ENCODE data around the gene RNF215.
"Not testable (repeated sequence)": the region's sequence is repeated elsewhere in the genome, so short reads cannot be mapped to it uniquely, and the experiment has no call there.

RNF215 gene

DNA sequence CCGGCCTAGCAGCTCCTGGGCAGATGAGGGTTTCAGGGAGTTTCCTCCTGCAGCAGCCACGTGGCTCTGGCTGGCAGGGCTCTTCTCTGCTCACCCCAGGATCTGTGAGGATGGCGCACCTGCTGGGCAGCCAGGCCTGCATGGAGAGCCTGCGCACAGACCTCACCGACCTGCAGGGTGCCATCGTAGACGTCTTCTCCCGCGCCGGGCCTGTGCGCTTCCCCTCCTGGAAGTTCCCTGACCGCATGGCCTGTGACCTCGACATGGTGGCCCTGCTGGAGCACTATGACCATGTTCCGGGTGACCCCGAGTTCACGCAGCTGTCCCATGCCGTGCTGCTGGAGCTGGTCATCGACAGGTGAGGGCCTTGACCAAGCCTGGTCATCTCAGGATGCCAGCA, 21.3 kb downstream of the RNF215 start:
- no peak for DNase-seq

DNA sequence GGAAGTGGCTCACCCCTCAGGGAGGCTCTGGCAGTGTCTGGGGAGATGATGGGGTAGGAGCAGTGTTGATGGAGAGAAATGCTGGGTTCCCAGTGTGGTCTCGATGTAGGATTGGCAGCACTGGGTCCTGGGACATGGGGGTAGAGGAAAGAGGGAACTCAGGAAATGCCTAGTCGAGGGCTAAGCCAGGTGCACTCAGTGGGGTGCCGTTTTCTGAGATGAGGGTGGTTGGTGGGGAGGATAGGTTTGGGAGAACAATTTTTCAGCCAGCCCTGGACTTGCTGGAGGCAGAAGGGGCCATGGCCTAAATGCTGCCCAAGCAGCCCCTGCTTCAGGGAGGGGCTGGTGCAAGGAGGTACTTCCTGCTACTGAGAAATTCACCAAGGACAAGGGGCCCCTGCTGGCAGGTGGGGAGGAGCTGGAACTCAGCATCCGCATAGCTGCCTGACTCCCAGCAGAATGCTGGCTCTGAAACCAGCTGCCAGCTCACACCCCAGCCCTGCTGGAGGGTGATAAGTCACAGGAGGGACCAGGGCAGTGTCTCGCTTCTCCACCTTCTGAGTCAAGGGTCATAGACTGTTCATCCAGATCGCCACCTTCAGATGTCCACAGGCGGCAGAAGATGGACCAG, 24.4 kb downstream of the RNF215 start:
- no peak for DNase-seq

DNA sequence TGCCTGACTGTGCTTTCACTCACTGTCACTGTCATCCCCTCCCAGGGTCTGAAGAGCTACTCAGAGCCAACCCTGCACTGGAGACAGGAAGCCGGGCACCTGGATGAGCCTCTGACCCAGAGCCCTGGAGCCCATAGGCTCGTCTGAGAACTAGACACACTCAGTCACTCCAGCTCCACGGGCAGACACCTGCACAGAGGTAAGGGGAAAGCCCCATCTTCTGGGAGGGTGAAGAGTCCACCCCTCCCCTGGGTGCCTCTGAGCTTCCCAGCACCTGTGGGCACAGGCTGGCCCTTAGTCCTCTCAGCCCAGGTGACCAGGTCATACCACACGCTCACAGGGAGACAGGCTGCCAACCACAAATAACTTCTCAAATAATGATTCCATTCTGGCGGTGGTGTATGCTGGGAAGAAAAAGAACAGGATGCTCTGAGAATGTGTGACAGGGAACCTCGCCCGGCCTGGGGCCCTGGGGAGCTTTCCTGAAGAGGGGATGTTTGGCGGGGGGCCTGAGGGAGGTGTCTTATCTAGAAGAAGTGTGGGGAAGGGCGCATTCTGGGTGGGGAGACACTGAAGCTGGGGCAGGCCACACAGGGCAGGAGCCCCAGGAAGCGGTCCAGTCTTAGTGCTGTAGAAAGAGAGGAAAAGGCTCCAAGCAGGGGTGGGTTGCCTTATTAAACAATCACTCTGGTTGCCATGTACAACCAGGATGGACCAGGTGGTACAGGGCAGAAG, 25.1 kb downstream of the RNF215 start:
- DNase-seq: no peak

DNA sequence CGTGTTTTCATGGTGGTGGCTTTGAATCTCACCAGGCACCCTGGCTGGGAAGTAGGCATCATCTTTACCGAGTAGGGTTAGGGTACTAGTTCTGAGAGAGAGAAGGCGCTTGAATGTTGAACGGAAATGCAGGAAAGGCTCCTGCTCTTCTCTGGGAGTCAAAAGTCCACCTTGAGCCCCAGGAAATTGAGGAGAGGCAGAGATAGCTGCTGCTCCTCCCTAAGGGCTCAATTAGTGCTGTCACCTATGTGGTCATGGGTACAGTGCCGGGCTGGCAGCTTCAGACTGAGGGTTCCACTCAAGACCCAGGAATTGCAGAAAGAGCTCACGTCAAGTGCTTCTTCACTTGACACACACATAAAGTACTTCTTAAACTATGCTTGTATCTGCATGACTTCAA, 28.7 kb downstream of the RNF215 start:
- no peak for DNase-seq

DNA sequence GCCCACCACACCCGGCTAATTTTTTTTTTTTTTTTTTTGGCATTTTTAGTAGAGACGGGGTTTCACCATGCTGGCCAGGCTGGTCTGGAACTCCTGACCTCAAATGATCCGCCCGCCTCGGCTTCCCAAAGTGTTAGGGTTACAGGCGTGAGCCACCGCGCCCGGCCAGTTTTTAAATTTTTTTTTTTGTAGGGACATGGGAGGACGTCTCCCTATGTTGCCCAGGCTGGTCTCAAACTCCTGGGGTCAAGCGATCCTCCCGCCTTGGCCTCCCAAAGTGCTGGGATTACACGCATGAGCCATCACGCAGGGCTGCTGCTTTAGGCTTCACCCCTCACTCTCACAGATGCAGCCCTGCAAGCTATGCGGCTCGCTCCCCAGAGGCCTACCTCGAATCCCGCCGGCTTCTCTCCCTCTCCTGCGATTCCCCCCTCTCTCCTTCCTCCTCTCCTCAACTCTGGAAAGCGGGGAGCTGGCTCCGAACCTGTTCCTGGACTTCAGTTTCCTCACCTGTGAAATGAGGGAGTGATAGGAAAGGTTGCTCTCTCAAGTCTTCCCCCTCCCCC, 29.5 kb downstream of the RNF215 start:
- DNase-seq: no peak

DNA sequence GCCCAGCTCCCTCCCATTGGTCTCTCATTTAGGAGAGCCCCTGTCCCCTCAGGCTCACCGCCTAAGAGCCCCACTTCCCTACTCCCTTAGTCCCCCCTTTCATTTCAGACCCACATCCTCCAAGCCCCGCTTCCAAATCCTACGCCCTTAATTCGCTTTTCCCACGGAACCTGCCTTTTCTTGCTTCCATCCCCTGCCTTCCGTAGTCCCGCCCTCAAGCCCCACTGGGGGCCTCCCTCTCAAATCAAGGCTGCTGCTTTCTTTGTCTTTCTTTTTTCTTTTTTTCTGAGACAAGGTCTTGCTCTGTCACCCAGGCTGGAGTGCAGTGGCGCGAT, 30.0 kb downstream of the RNF215 start:
- no peak for DNase-seq

DNA sequence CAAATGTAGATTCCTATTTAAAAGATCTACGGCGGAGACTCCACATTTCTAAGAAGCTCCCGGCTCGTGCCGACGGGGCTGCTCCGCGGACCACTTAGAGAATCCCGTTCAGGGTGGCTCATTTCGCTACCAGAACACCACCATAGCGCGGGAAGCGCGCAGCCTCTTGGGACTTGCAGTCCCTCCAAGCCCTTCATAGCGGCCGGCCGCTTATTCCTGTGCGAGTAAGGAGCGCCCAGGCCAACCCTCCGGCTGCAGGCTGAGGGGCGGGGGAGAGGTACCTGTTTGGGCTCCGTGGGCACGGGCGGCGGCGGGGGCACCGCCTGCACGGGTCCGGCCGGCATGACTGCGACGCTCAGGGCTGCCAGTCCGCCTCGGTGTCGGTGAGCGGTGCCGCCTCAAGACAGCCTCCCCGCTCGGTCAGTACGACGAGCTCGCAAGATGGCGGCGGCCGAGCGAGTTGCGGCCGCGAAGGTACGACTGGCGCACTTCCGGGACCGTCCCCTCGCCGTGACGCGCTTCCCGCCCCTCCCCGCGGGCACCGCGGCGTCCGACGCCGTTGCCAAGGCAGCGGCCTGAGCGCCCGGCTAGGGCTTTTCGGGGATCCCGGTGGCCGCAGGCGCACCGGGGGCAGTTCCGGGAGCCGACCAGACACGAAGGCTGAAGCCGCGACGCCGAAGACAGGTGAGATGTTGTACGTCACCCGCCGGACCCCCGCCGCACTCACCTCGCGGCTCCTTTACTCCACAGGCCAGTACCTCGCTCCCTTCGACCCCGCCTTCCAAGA, 30.6 kb downstream of the RNF215 start, which contains the start of the genes CCDC157 and SF3A1:
CCDC157 (plus strand) TSS at position 559 of the 787 bp plus-strand sequence. CDS start 8,994 bp downstream, outside the sequence.
SF3A1 (minus strand) TSS at position 446 of the 787 bp plus-strand sequence; CDS start at position 344, 102 bp downstream.
- DNase-seq: peak; percentile 36 to 94 (median 85)

DNA sequence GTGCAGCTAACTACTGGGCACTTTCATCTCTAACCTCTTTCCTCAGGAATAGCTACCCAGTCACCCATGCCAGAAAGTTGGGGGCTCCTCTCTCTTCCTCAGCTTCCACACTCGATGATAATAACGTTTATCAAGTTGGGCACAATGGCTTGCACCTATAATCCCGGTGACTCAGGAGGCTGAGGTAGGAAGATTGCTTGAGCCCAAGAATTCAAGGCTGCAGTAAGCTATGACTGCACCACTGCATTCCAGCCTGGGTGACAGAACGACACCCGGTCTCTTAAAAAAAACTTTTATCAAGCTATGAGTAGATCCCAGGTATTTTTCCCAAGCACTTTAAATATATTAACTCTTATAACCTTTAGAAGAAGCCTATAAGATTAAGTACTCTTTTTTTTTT, 32.6 kb downstream of the RNF215 start:
- no peak for DNase-seq

DNA sequence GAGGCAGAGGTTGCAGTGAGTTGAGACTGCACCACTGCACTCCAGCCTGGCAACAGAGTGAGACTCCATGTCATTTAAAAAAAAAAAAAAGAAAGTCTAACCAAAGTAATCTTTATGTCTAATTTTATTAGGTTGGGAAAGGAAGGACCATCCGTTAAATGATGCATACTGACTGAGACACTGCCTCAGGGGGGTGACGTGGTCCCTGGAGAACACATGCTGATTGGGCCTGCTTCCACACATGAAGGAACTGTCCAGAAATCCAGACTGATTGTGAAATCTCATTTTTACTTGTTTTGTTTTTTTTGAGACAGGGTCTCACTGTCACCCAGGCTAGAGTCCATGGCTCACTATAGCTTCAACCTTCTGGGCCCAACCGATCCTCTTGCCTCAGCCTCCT, 36.0 kb downstream of the RNF215 start:
- DNase-seq: no peak

DNA sequence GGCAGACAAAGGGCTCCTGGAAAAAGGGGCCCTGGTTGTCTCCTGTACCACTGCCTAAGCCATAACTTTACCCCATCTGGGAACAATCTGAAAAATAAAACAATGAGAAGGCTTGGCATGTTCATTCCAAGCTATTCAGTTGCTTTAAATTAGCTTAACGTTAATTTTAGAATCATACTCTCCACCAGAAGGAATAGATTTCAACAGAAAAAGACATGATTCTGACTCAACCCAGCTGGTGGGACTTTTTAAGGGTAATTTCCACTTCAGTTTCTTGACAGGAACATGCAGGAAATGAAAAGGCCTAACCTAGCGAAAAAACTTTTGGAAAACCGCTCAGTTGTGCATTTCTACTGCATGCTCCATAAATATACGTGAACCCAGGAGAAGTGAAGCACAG, 38.4 kb downstream of the RNF215 start:
- DNase-seq: no peak

DNA sequence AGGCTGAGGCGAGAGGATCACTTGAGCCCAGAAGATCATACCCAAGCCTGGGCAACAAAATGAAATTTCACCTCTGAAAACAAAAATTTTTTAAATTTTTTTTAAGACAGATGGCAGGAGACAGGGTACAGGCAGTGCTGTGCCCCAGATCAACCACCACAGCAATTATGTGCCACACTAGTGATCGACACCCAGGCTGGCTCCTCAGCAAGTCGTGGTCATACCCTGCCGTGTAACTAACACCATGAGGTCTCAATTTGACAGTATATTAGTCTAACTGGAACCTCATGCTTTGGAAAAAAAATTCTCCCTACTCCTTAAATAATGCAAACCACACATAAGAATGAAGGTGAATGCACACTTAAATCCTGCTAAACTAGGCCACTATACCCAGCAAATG, 38.8 kb downstream of the RNF215 start:
- no peak for DNase-seq

DNA sequence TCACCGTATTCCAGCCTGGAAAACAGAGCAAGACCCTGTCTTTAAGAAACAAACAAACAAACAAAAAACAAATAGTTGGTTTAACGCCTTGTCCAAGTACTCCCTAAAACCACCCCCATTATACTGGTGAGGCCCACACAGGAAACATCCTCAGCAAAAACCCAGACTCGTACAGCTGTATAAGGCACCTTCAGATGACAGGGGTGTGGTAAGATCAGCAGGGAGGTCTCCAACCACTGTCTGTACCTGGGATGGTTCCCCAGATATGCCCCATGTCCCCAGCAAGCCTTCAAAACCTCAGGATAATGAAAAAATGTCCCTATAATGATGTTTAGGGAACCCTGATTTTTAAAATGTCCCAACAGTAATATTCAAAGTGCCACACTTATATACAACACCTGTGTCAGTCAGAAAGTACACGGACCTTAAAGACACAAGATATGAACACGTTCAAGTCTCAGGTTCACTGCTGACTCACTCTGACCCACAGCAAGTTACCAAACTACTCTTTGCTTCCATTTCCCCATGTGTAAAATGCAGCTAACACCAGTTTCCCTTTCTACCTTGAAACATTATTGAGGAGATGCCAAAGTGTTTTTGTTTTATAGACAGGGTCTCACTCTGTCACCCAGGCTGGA, 39.8 kb downstream of the RNF215 start:
- no peak for DNase-seq

DNA sequence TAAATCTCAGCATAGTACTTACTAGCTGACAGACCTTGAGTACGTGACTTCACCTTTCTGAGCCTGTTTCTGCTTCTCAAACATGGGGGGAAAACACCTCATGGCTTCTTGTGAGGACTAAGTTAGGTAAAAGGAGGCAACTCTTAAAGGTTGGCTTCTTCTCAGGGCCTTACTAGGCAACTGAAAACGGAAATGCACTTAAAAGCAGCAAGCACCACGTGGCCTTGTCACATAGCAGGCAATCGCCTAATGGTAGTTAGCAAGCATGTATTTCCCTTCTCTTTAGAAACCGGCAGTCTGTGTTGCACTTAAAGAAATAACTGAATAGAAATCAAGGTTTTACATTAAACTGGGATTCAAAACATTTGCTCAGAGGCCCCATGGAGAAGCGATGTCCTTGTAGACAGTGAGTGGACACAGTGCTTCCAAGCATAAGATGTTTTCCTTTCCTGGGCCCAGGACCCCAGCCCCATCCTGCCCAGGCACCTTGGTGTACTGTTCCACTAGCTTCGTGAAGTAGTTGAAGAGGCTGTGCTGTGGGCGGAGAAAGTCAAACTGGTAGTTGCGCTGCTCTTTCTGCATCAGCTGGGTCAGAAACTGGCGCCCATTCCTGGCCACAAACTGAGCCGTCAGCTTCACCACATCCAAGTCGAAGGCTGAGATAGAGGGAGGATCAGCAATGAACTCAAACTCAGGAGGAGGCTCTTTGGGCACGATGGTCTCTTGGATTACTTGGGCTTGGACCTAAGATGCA, 42.6 kb downstream of the RNF215 start:
- DNase-seq: no peak

DNA sequence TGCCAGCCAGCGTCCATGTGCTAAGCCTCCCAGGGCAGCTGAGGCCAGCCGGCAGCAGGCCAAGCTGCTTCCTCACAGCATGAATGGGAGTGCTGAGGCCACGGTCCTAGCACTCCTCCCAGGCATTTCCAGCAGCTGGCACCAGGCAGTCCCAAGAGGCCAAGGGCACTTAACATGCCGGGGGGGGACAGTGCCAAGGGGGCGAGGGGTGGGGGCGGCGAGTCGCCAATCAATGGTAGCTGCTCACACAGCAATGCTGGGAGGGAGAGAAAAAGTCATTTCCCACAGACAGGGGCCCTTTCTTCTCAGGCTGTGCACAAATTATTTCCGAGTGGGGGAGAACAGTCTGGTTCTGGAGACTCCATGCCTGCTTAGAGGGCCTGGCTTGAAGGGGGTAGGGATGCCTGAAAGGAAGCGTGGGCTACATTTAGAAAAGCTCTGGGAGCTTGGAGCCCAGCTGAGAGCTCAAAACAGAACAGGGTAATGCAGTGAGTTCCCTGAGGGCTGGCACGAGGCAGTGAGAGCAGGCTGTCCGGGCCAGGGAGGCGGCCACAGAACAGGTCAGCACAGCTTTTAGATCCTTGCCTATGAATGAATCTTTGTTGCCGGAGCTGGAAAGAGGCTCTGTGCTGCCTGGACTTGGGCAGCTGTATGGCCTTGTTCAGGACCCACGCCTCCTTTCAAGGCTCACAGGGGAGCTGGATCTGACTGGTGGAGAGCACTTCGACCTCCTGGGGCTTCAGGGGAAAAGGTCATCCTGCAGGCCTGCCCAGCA, 46.1 kb downstream of the RNF215 start:
- DNase-seq: peak in 53 of 56 donors; percentile 20 to 94 (median 79)

DNA sequence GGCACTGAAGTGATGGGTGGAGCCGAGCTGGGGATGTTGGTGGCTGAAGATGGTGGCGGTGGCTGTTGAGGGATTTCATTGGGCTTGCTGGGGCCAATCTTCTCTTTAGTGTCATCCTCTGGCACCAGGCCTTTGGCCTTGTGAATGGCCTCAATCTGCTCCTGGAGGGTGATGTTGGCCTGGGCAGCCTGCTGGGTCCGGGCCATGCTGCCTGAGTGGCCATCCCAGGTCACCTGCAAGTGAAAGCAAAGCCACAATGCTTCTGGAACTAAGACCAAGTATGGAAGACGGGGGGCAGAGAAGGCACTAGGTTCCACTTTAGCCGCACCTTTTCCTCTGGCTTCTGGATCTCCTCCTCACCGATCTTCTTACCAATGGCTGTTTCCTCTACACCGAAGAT, 48.4 kb downstream of the RNF215 start:
- DNase-seq: no peak

DNA sequence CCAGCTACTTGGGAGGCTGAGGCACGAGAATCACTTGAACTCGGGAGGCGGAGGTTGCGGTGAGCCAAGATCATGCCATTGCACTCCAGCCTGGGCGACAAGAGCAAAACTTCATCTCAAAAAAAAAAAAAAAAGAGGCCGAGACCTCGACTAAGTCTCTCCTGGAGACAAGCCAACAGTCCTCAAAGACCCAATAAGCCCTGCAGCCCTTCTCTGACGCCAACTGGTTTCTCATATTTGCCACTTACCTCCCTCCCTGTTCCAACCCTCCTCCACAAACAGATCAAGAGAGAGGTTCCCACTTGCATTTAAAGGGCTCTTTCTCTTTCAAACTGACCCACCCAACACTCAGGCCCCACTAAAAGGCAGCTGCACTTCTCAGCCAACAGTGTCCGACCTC, 48.9 kb downstream of the RNF215 start:
- not testable (repeated sequence) for DNase-seq

DNA sequence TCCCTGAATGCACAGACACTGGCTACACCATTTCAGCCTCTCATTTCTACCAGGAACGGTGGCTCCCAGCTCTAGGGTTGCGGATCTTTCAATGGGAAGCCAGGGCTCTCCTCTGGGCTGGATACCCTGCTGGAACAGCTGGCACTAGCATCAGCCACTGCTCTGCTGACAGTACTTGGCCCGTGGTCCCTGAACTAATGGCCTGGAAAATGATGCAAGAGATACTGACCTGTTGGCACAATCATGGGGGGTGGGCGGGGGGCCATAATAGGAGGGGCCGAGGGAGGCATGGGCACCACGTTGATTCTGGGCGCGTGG, 49.8 kb downstream of the RNF215 start:
- DNase-seq: no peak

DNA sequence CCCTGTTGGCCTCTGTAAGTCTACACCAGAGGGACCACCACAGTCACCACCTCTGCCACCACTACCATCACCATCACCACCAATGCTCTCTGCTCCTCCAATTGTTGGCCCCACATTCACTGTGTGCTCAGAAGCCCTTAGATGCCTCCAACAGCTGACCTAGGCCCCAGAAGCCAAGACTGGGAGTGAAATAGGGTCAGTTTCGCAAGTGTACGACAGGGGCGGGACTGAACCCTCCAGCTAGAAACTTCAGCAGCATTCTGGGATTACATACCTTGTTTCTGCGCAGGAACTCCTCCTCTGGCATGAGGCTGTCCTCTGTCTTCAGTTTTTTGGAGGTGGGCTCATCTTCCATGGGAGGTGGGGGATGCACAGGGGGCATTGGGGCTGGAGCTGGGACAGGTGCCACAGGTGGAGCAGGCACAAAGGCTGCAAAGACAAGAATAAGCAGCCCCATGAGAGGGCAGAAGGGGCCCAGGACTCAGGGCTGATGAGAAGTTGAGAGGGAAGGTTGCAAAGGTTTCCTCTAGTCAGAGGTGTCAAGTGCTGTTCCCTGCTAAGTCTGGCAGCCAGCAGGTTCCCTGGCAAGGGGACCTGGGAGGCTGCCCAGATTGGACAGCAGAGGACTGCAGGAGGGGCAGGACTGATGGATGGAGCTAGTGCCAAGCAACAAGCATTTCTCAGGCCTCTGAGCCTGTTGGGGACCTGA, 50.3 kb downstream of the RNF215 start:
- DNase-seq: peak in 27 of 56 donors; percentile 3 to 69 (median 25)

DNA sequence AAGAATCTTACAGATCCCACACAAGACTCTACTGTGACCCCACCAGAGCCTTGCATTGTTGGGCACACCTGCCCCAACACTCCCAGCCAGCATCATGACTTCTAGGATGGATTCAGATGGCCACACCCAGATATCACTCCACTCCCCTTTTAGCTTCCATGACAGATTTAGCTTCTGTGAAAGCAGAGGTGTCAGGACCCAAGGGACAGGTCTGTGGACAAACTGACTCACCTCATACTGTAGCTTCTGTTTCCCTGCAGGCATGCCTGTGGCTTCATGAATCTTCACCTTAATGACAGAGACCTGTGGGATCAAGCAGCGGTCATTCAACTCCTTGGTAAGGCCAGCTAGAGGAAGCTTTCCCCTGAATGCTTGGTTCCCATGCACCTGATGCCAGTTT, 52.0 kb downstream of the RNF215 start:
- no peak for DNase-seq
